ENCODE data around the gene UBL3. TPM values are rescaled to one million over a fixed set of nuclear protein-coding genes. Genes with fewer than 3 reads are reported as not detected.

Gene UBL3
- polyA plus RNA-seq, 2 of the 4 experiments (the other 2 are of a cell fraction), result 9.2 to 17.1 TPM

GRCh38 chr13:29859971-29860370 is 9.6 kb upstream of the UBL3 start:
- FAIRE-seq, result no peak
- WGBS (ENCODE audit: missing lambda C conversion rate), result 74% methylated on average over 4 of the region's 4 CpGs
- H3K9me3 ChIP-seq, result no peaks in the 10 kb centered on the region
- H3K4me2 ChIP-seq, result no peak overlapping the region
- ChIA-PET POLR2A (no interaction called here), CTCF (interaction anchor here (1.1 to 1.3 kb wide), 2 partner anchors 65 to 255 kb away, joined by 3 read pairs; no protein-coding TSS in a partner anchor)
- H3K4me3 ChIP-seq, result no peak overlapping the region
- DNase-seq (ENCODE audit: low read depth in 1 of 2, low spot score in 1 of 2), result no peak
- no peak overlapping the region for H3K27ac ChIP-seq
- ATAC-seq, result no peak; a peak in 1 of 6 replicates
- TF ChIP-seq RFX5 (IDR thresholded peaks at IDR 0.05) (no peak), RNF2 (IDR thresholded peaks at IDR 0.05; ENCODE audit: borderline replicate concordance, low read depth) (no peak), CBX8 (IDR thresholded peaks at IDR 0.05) (no peak), CBX2 (IDR thresholded peaks at IDR 0.05; ENCODE audit: borderline replicate concordance, low read depth) (no peak), CHD2 (IDR thresholded peaks at IDR 0.05; ENCODE audit: low read length, partially characterized antibody) (no peak), MAZ (IDR thresholded peaks at IDR 0.05; ENCODE audit: borderline replicate concordance, low read depth, low read length) (no peak), REST (IDR thresholded peaks at IDR 0.05) (no peak), HDAC2 (IDR thresholded peaks at IDR 0.05) (no peak), USF2 (IDR thresholded peaks at IDR 0.05) (no peak), BHLHE40 (IDR thresholded peaks at IDR 0.05; ENCODE audit: low read depth, low read length) (no peak), SREBF2 (IDR thresholded peaks at IDR 0.05) (no peak), EP300 (IDR thresholded peaks at IDR 0.05) (no peak), JUN (IDR thresholded peaks at IDR 0.05) (no peak)
- H3K4me1 ChIP-seq, result no peaks in the 10 kb centered on the region

GRCh38 chr13:29858667-29859066 is 8.2 kb upstream of the UBL3 start:
- no peak overlapping the region for H3K4me2 ChIP-seq
- no peak overlapping the region for H3K27ac ChIP-seq
- no peak for DNase-seq (ENCODE audit: low read depth in 1 of 2, low spot score in 1 of 2)
- POLR2A ChIA-PET, result no interaction called here
- H3K4me1 ChIP-seq, result no peaks in the 10 kb centered on the region
- ATAC-seq, result no peak
- CTCF ChIA-PET, result no interaction called here
- WGBS (ENCODE audit: missing lambda C conversion rate), result 54% methylated on average over 4 of the region's 4 CpGs
- no peak overlapping the region for H3K4me3 ChIP-seq
- H3K9me3 ChIP-seq, result no peaks in the 10 kb centered on the region
- TF ChIP-seq HOXB5 (CRISPR knock-in tag; IDR thresholded peaks at IDR 0.05) (no peak), HDAC2 (IDR thresholded peaks at IDR 0.05) (no peak)
- FAIRE-seq, result no peak

GRCh38 chr13:29858231-29858630 is 7.8 kb upstream of the UBL3 start:
- TF ChIP-seq ZSCAN20 (CRISPR knock-in tag; IDR thresholded peaks at IDR 0.05) (no peak), ZC3H11A (IDR thresholded peaks at IDR 0.05) (no peak), CHD4 (IDR thresholded peaks at IDR 0.05; ENCODE audit: borderline replicate concordance) (no peak), EHMT2 (IDR thresholded peaks at IDR 0.05; ENCODE audit: low read depth) (no peak), RAD21 (conservative IDR thresholded peaks at IDR 0.05 in 1 of 2, IDR thresholded peaks at IDR 0.05 in 1 of 2) (no peak), NPAS2 (CRISPR knock-in tag; IDR thresholded peaks at IDR 0.05; ENCODE audit: borderline replicate concordance) (no peak), RFX5 (IDR thresholded peaks at IDR 0.05) (no peak), ZNF302 (CRISPR knock-in tag; IDR thresholded peaks at IDR 0.05) (no peak), MAZ (IDR thresholded peaks at IDR 0.05; ENCODE audit: borderline replicate concordance, low read depth, low read length) (no peak), HOXB13 (CRISPR knock-in tag; IDR thresholded peaks at IDR 0.05; ENCODE audit: low read depth) (no peak)

More at GRCh38 chr13:29858231-29858630, 7.8 kb upstream of the UBL3 start:
- Histone ChIP-seq H3K4me3 (no peak overlapping the region), H3K9me3 (no peaks in the 10 kb centered on the region), H3K27ac (no peak overlapping the region), H3K4me1 (no peaks in the 10 kb centered on the region), H3K4me2 (no peak overlapping the region)
- DNase-seq (ENCODE audit: low read depth in 1 of 2, low spot score in 1 of 2), result no peak
- ChIA-PET CTCF (no interaction called here), POLR2A (no interaction called here)
- no peak for FAIRE-seq
- 35% methylated on average over 1 of the region's 1 CpG for WGBS (ENCODE audit: missing lambda C conversion rate)
- no peak for ATAC-seq
